ENCODE results near the gene IRF1. TPM values are rescaled to one million over a fixed set of nuclear protein-coding genes. Genes with fewer than 3 reads are reported as not detected.

IRF1 gene
- total and polyA plus RNA-seq, 2 of the 4 experiments (the other 2 are of a cell fraction) = 11.1 to 18.9 TPM

DNA sequence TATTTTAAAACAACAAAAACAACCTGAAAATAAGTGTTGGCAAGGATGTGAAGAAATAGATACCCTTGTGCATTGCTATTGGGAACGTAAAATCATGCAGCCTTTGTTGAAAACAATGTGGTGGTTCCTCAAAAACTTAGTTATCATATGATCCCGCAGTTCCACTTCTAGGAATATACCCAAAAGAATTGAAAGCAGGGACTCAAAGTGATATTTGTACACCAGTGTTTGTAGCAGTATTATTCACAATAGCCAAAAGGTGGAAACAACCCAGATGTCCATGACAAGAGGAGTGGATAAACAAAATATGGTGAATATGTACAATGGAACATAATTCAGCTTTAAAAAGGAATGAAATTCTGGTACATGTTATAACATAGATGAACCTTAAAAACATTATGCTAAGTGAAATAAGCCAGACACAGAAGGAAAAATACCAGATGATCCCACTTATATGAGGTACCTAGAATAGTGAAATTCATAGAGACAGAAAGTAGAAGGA is 29.0 kb downstream of the IRF1 start:
- intact Hi-C loops (cut with micrococcal nuclease) = no loop called here
- Histone ChIP-seq H3K23ac (ENCODE audit: low read depth, low read length) (no peak overlapping the region), H3K4me3 (ENCODE audit: insufficient read depth, low read depth, low read length) (no peak overlapping the region)

More for the DNA sequence above, 29.0 kb downstream of the IRF1 start:
- Histone ChIP-seq H3K27me3 (ENCODE audit: control insufficient read depth, insufficient read depth, low read length) (no peaks in the 10 kb centered on the region), H2AFZ (replicated peaks; ENCODE audit: low read length, poor library complexity) (no peak overlapping the region), H4K5ac (ENCODE audit: low read depth, low read length) (no peak overlapping the region), H2BK20ac (ENCODE audit: low read depth, low read length) (no peak overlapping the region), H3K27ac (ENCODE audit: insufficient read depth, low read length) (no peak overlapping the region), H3K4me2 (ENCODE audit: low read depth, low read length) (no peak overlapping the region), H2AK9ac (replicated peaks; ENCODE audit: low read depth, low read length, poor library complexity) (no peak overlapping the region), H2BK120ac (ENCODE audit: low read depth, low read length) (no peak overlapping the region), H4K91ac (ENCODE audit: insufficient read depth, low read depth, low read length) (no peak overlapping the region), H3K4me1 (ENCODE audit: control insufficient read depth, insufficient read depth, low read length) (peaks cover 42% of the 10 kb centered on the region), H3K4ac (ENCODE audit: low read depth, low read length) (no peak overlapping the region), H4K8ac (ENCODE audit: low read depth in 2 of 2, low read length in 2 of 2) (no peak overlapping the region), H3K36me3 (ENCODE audit: control insufficient read depth, insufficient read depth, low read length) (no peaks in the 10 kb centered on the region), H2BK5ac (ENCODE audit: low read depth, low read length, poor library complexity, severe bottlenecking) (no peak overlapping the region), H3K79me1 (ENCODE audit: low read depth in 1 of 2, low read length in 2 of 2) (peaks cover 0 to 22% of the 10 kb centered on the region in 2 experiments; a peak in 2 of 4 replicates), H3K9me1 (ENCODE audit: insufficient read depth, low read length) (peaks cover 39% of the 10 kb centered on the region), H2AK5ac (ENCODE audit: low read depth, low read length) (no peak overlapping the region), H3K18ac (ENCODE audit: low read depth, low read length) (no peak overlapping the region), H3K14ac (replicated peaks; ENCODE audit: low read depth, low read length) (no peak overlapping the region), H4K20me1 (ENCODE audit: insufficient read depth, low read length) (no peaks in the 10 kb centered on the region), H3K9ac (ENCODE audit: low read depth, low read length) (no peak overlapping the region), H2BK15ac (ENCODE audit: low read depth, low read length) (no peak overlapping the region), H3K9me3 (ENCODE audit: control insufficient read depth, insufficient read depth, low read length) (no peaks in the 10 kb centered on the region), H3K56ac (ENCODE audit: extremely low read depth, insufficient read depth, low read length) (no peak overlapping the region)
- DNase-seq (no peak), ATAC-seq (ENCODE audit: low read depth) (no peak)
- BruUV-seq (replicated peaks) = no TSS peak
- CTCF ChIA-PET = no interaction called here
- WGBS, 2 experiments (ENCODE audit: extremely low coverage in 2 of 2, insufficient read length in 1 of 2) = no CpG with 5 or more reads among the region's 2 CpGs
- in situ Hi-C loops (cut with MboI; ENCODE audit: low sequenced_read_pairs) = no loop called here
- no peak for TF ChIP-seq MAZ (IDR thresholded peaks at IDR 0.05; ENCODE audit: borderline replicate concordance, low read depth, low read length)
- TF ChIP-seq SMC3 (IDR thresholded peaks at IDR 0.05; ENCODE audit: low read depth, low read length) = no peak
- no peak for TF ChIP-seq CHD1 (IDR thresholded peaks at IDR 0.05; ENCODE audit: low read depth, low read length)
- TF ChIP-seq, protein P1, sequence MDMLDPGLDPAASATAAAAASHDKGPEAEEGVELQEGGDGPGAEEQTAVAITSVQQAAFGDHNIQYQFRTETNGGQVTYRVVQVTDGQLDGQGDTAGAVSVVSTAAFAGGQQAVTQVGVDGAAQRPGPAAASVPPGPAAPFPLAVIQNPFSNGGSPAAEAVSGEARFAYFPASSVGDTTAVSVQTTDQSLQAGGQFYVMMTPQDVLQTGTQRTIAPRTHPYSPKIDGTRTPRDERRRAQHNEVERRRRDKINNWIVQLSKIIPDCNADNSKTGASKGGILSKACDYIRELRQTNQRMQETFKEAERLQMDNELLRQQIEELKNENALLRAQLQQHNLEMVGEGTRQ (IDR thresholded peaks at IDR 0.05; ENCODE audit: low read depth, low read length) = no peak
- no peak for TF ChIP-seq FOS (IDR thresholded peaks at IDR 0.05; ENCODE audit: low read depth, low read length)
- TF ChIP-seq ELK1 (IDR thresholded peaks at IDR 0.05; ENCODE audit: borderline replicate concordance, low read depth, low read length) = no peak
- no peak for TF ChIP-seq NFE2L2 (IDR thresholded peaks at IDR 0.05; ENCODE audit: low read depth, low read length)
- TF ChIP-seq RFX5 (IDR thresholded peaks at IDR 0.05; ENCODE audit: low read depth, low read length) = no peak
- TF ChIP-seq MXI1 (IDR thresholded peaks at IDR 0.05; ENCODE audit: borderline replicate concordance, low read depth, low read length) = no peak
- TF ChIP-seq RCOR1 (IDR thresholded peaks at IDR 0.05; ENCODE audit: insufficient replicate concordance, low read length) = no peak
- TF ChIP-seq, protein P2, sequence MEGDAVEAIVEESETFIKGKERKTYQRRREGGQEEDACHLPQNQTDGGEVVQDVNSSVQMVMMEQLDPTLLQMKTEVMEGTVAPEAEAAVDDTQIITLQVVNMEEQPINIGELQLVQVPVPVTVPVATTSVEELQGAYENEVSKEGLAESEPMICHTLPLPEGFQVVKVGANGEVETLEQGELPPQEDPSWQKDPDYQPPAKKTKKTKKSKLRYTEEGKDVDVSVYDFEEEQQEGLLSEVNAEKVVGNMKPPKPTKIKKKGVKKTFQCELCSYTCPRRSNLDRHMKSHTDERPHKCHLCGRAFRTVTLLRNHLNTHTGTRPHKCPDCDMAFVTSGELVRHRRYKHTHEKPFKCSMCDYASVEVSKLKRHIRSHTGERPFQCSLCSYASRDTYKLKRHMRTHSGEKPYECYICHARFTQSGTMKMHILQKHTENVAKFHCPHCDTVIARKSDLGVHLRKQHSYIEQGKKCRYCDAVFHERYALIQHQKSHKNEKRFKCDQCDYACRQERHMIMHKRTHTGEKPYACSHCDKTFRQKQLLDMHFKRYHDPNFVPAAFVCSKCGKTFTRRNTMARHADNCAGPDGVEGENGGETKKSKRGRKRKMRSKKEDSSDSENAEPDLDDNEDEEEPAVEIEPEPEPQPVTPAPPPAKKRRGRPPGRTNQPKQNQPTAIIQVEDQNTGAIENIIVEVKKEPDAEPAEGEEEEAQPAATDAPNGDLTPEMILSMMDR (conservative IDR thresholded peaks at IDR 0.05; ENCODE audit: low read depth, low read length) = no peak
- no peak for TF ChIP-seq CEBPB (IDR thresholded peaks at IDR 0.05; ENCODE audit: low read depth, low read length)
- TF ChIP-seq POLR2A (IDR thresholded peaks at IDR 0.05; ENCODE audit: low read depth, low read length) = no peak
- no peak for TF ChIP-seq RAD21 (IDR thresholded peaks at IDR 0.05; ENCODE audit: low read length)
- no peak for TF ChIP-seq MAFK (IDR thresholded peaks at IDR 0.05; ENCODE audit: low read depth, low read length)
- no peak for TF ChIP-seq BHLHE40 (IDR thresholded peaks at IDR 0.05; ENCODE audit: low read depth, low read length)
- POLR2A ChIA-PET (ENCODE audit: unreplicated experiment) = no interaction called here
- dilution Hi-C loops (cut with HindIII; ENCODE audit: low sequenced_read_pairs, unreplicated experiment) = no loop called here
